Hippocampal formation (tissue), 2 donors: ENCODE measurements around the gene THSD4.
"Not testable (repeated sequence)": the region's sequence is repeated elsewhere in the genome, so short reads cannot be mapped to it uniquely, and the experiment has no call there.

ENCODE experiments used
- DNase-seq, 2 donors: peaks; one replicate each; lab custom pipeline; 2025; lab: John Stamatoyannopoulos, UW

THSD4 gene

DNA sequence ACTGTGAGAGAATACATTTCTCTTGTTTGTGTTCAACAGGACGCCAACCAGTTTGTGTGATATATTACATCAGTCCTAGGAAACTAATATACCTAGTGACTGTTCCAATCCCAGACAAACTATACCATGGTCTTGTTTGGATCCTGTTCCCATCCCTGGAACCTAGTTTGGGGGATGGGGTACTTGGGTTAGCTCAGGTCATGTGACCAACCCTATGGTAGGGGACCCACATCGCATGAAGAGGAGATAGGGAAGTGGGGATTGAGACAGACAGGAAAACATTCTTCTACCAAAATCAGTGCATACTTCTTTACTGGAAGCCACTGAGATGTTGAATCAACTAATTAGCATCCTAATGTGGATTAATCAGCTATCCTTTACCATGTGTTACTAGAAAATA is 146.1 kb downstream of the THSD4 start:
- no peak for DNase-seq

GRCh38 chr15:71261909-71262308 is 146.6 kb downstream of the THSD4 start:
- DNase-seq = no peak

GRCh38 chr15:71262599-71262998 is 147.3 kb downstream of the THSD4 start:
- DNase-seq = no peak

DNA sequence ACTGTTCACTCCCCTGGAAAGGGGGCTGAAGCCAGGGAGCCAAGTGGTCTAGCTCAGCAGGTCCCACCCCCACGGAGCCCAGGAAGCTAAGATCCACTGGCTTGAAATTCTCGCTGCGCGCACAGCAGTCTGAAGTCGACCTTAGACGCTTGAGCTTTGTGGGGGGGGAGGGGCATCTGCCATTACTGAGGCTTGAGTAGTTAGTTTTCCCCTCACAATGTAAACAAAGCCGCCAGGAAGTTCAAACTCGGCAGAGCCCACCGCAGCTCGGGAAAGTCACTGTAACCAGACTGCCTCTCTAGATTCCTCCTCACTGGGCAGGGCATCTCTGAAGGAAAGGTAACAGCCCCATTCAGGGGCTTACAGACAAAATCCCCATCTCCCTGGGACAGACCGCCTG is 150.3 kb downstream of the THSD4 start:
- DNase-seq = not testable (repeated sequence)

- no peak for DNase-seq
Measured at GRCh38 chr15:71271327-71271726, 156.1 kb downstream of the THSD4 start.

DNA sequence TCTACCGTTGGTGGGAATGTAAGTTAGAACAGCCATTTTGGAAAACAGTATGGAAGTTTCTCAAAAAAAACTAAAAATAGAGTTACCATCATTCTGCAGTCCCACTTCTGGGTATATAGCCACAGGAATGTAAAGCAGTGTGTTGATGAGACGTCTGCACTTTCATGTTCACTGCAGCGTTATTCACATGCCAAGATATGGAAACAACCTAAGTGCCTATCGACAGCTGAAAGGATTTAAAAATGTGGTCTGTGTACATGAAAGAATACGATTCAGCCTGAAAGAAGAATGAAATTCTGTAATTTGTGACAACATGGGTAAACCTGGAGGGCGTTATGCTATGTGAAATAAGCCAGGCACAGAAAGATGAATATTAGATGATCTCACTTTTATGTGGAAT is 157.7 kb downstream of the THSD4 start:
- no peak for DNase-seq

GRCh38 chr15:71273731-71274447 is 158.6 kb downstream of the THSD4 start:
- DNase-seq = no peak

DNA sequence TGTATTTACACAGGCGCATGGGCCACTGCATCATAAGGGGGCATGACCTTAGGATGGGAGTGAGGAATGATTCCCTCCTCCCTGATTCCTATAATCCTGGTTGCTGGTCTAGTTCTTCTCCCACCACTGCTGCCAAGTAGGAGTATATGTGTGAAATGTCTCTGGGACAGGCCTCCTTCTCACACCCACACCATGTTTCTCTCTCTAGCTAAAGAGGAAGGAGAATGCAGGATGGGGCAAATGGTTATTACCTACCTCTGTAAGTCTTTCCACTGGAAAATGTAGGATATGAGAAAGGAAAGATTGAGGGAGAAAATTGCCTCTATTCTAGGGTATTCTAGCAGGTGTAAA is 159.2 kb downstream of the THSD4 start:
- DNase-seq = no peak

GRCh38 chr15:71275098-71275497 is 159.8 kb downstream of the THSD4 start:
- DNase-seq = no peak

DNA sequence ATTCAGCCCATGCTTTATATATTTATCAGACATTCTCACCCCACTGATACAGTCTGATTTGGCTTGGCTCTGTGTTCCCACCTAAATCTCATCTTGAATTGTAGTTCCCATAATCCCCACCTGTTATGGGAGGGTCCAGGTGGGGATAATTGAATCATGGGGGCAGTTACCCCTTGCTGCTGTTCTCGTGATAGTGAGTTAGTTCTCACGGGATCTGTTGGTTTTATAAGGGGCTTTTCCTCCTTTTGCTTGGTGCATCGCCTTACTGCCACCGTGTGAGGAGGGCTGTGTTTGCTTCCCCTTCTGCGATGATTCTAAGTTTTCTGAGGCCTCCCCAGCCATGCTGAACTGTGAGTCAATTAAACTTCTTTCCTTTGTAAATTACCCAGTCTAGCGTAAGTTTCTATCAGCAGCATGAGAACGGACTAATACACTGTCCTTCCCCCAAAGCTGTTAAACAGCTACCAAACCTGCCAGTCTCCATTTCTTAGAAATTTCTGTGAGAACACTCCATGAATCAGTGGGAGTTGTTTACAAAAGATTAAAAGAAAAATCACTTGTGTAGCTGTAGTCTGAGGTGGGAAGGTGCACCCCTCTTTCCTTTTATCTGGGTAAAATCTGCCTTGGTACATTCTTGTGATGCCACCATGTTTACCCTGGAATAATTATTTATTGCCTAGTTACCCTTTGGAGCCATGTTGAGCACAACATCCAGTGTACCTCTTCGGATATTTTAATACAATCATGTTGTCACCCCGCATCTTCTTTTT is 160.5 kb downstream of the THSD4 start:
- DNase-seq = no peak

GRCh38 chr15:71276336-71276665 is 161.0 kb downstream of the THSD4 start:
- DNase-seq = no peak

DNA sequence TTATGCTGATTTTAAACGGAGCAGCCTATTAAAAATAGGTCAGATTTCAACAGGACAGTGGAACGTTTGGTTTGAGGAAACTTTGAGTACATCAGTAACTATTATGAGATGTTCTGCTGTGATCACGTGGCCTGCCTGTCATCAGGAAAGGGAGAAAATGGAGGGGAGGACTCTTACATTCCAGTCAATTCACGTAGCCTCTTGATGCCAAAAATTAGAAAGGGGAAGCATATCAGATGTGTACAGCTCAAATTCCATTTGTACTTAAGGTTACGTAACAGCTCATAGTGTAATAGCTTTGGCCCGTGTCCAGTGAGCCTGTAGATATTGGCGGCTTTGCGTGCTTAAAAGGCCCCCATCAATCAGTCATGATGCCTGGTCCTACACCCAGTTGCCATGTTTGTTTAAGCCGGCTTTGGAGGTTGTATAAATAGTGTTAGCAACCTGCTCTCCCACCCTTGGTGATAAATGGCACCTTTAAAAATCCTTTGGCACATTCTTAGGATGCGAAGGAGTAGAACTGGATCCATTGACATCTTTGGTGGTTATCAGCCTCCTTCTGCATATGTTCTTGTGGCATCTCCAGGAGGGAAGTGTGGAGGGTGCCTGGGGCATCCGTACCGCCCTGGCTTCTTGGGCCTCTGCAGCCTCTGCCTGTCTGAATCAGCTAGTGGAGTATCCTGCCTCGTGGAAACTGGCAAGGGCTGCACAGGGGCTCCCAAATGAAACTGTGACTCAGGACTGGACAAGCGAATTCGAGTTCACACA is 163.9 kb downstream of the THSD4 start:
- no peak for DNase-seq

- DNase-seq = no peak
Measured at GRCh38 chr15:71279757-71280141, 164.5 kb downstream of the THSD4 start.

DNA sequence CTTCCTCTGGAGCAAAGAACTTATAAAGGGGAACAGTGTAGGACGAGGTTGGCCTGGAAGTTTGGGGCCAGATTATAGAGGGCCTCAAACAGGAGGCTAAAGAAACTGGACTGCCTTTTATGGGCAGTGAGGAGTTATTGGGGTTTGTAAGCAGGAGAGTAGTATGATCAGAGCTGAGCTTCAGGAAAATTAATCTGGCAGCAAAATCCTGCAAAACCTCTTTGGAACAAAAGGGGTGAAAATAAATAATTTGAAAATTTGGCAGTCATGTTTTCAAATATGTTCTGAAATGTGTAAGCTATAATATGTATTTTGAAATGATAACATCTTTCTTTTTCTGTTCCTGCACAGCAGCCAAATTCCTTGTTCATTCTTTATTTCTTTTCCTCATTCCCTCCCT is 164.9 kb downstream of the THSD4 start:
- DNase-seq = no peak

DNA sequence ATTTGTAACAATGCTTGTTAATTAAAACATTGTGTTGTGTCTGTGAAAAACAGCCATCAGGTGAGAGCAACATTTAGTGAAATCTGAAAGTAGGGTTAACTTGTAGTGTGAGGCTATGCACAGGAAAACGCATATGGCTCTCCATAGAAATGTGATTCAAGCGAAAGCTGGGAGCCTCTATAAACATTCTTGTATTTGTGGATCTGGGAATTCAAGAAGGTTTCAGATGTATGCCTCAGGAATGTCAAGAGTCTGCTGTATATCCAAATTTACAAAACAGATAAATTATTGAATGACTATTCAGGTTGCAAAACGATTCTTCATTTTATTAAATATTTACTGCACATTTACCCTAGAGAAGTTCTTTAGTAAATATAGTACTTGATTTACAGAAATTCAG is 166.0 kb downstream of the THSD4 start:
- DNase-seq = no peak

GRCh38 chr15:71282076-71282475 is 166.8 kb downstream of the THSD4 start:
- no peak for DNase-seq

GRCh38 chr15:71288348-71288955 is 173.2 kb downstream of the THSD4 start:
- no peak for DNase-seq

DNA sequence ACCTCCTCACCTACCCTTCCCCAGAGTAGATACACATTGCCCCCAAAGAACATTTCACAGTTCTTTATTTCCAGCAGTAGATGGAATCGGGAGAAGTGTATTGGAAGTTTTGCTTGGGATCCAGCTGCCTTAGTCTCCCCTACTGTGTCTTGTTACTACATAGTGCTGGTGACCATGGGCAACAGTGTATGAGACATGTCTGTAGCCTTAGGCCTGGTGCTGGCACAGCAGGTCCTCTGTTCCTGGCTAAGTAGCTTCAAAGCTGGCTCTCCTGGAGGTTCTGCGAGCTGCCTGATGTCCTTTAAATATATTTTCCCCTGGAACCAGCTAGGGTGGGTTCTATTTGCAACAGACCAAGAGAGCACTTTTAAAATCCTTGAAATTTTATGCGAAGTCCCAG is 174.7 kb downstream of the THSD4 start:
- DNase-seq = no peak

GRCh38 chr15:71290881-71291635 is 175.8 kb downstream of the THSD4 start:
- DNase-seq = no peak

DNA sequence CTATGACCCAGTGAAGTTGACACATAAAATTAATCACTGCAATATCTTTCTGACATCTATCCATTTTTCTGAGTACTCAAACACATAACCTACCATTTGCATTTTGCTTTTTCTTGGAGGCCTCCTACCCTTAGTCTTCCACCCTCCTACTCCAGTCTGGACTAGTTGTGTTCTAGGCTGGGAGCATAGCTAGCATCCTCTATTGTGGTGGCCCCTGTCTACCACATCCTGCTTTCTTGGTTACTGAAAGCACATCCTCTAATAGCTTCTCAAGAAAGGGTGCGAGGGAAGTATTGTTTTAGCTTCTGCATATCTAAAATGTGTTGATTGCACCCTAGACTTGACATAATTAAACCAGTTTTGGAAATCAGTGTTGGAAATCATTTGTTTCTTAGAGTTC is 176.5 kb downstream of the THSD4 start:
- DNase-seq = no peak

DNA sequence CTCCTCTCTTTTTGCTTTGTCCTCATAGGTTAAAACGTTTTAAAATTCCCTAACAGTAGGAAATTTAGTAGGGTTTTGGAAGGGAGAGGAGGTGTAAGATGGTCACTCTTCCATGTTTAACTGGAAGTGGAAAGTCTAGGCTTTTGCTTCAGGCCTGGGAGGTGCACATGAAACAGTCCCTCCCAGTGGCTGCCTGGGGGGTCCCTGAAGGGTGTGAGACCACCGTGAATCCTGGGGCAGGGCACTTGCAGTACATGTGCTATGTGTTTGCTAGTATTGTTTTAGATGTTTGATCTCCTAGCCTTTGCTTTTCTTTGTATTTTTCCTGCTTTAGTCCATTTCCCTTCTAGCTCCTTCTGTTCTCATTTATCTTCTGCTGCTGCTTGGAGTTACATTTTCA is 178.5 kb downstream of the THSD4 start:
- no peak for DNase-seq
